Upper lobe of left lung (tissue), 6 donors: ENCODE results near the gene TWNK. TPM values are rescaled to one million over a fixed set of nuclear protein-coding genes. Genes with fewer than 3 reads are reported as not detected.
A peak's percentile ranks its signal among the peaks of the same experiment; 100 is the strongest.

Experiments used
- ATAC-seq, 2 donors: fragments of 200-7000 bp; cut with Tn5 transposase; one replicate each; pipeline ENCODE4 v1.9.1; 2022; ENCODE audit warnings: mild to moderate bottlenecking in 2 of 2, moderate library complexity in 2 of 2; ENCODE audit not compliant: low FRiP score in 2 of 2
- DNase-seq, 2 donors: peaks; one replicate each; pipeline ENCODE4 v3.0.0-alpha.2; 2019 to 2020
- H3K27ac ChIP-seq, 4 donors: fragments of 200-600 bp; sonication (generic); one replicate each; pipeline ENCODE4 v1.5.1; 2016 to 2019
- H3K27me3 ChIP-seq, 4 donors: fragments of 200-600 bp; sonication (generic); one replicate each; pipeline ENCODE4 v1.5.1; 2017 to 2019
- H3K36me3 ChIP-seq, 4 donors: fragments of 200-600 bp; sonication (generic); one replicate each; pipeline ENCODE4 v1.5.1; 2016 to 2019
- H3K4me1 ChIP-seq, 4 donors: fragments of 200-600 bp; sonication (generic); one replicate each; pipeline ENCODE4 v1.5.1; 2018 to 2019
- H3K4me3 ChIP-seq, 4 donors: fragments of 200-600 bp; sonication (generic); one replicate each; pipeline ENCODE4 v1.5.1; 2017 to 2019; ENCODE audit warnings: mild to moderate bottlenecking in 2 of 4, moderate library complexity in 1 of 4
- H3K9me3 ChIP-seq, 4 donors: fragments of 200-600 bp; sonication (generic); one replicate each; pipeline ENCODE4 v1.5.1; 2018 to 2019
- CTCF ChIP-seq, 6 experiments: fragments of 450-650 bp in 4 of 6; fragments of 200-600 bp in 2 of 6; sonication (generic) in 2 of 6; IDR thresholded peaks; one replicate each; pipeline ENCODE4 v1.5.1; 2016 to 2019; ENCODE audit warnings: antibody characterized with exemption in 6 of 6
- EP300 ChIP-seq, 4 donors: sonication (generic); formaldehyde crosslinking; IDR thresholded peaks; one replicate each; pipeline ENCODE4 v1.5.1; 2017; ENCODE audit warnings: antibody characterized with exemption in 4 of 4, control low read depth in 2 of 4
- POLR2A ChIP-seq, 4 donors: fragments of 450-650 bp; IDR thresholded peaks; one replicate each; pipeline ENCODE4 v1.5.1; 2016 to 2017; ENCODE audit warnings: antibody characterized with exemption in 4 of 4, mild to moderate bottlenecking in 2 of 4
- POLR2AphosphoS5 ChIP-seq, 2 donors: sonication (generic); formaldehyde crosslinking; IDR thresholded peaks; one replicate each; pipeline ENCODE4 v1.5.1; 2017; ENCODE audit warnings: antibody characterized with exemption in 2 of 2
- WGBS, 2 donors: methylation state at CpG; one replicate each; pipeline ENCODE4 v1.1.5; 2017 to 2018; 5-methylcytosine and 5-hydroxymethylcytosine counted together
- total RNA-seq, 6 donors: library from RNA; depleted of rRNA in 4 of 6; stranded (reverse); fragments of >200 nt in 4 of 6; gene quantifications; one replicate each; pipeline versions ENCODE4 v1.1.0 to v1.2.1, GENCODE V29; 2016 to 2021
- donor health status: DM: no; HTN: no; CAD: no; lungs with moderate emphysema.
- donor health status: DM: no; HTN: yes; CAD: no; lungs with severe emphysema.

The TWNK gene
- total RNA-seq, 6 donors from 2014 or later: 2.6 to 9.1 (median 5.8) TPM

GRCh38 chr10:101021692-101022251 lies 34.4 kb downstream of the TWNK start:
- H3K9me3 ChIP-seq: no peaks in the 10 kb centered on the region
- no peak overlapping the region for H3K27ac ChIP-seq
- 78 to 86% methylated on average over 11 of the region's 11 CpGs for WGBS, 2 donors
- peak in 1 of 2 donors; percentile 41 for ATAC-seq
- H3K4me1 ChIP-seq: peaks cover 6 to 9% (median 8%) of the 10 kb centered on the region in 4 donors
- DNase-seq: no peak
- H3K36me3 ChIP-seq: no peaks in the 10 kb centered on the region
- TF ChIP-seq POLR2A (IDR thresholded peaks at IDR 0.05) (no peak), EP300 (IDR thresholded peaks at IDR 0.05) (no peak), CTCF (IDR thresholded peaks at IDR 0.05) (no peak), POLR2AphosphoS5 (IDR thresholded peaks at IDR 0.05) (no peak)
- peaks cover 0 to 5% (median 2%) of the 10 kb centered on the region in 4 donors for H3K27me3 ChIP-seq
- no peak overlapping the region for H3K4me3 ChIP-seq

- WGBS, 2 donors: 94 to 96% methylated on average over 13 to 15 of the region's 15 CpGs
- TF ChIP-seq POLR2AphosphoS5 (IDR thresholded peaks at IDR 0.05): no peak
- TF ChIP-seq CTCF (IDR thresholded peaks at IDR 0.05): no peak
- no peak for TF ChIP-seq EP300 (IDR thresholded peaks at IDR 0.05)
- TF ChIP-seq POLR2A (IDR thresholded peaks at IDR 0.05): no peak
- no peaks in the 10 kb centered on the region for H3K9me3 ChIP-seq
- DNase-seq: peak in 1 of 2 donors; percentile 65
- H3K36me3 ChIP-seq: no peaks in the 10 kb centered on the region
- H3K4me3 ChIP-seq: no peak overlapping the region
- peaks cover 0 to 5% (median 0%) of the 10 kb centered on the region in 4 donors for H3K27me3 ChIP-seq
- no peak for ATAC-seq
- H3K27ac ChIP-seq: no peak overlapping the region
- H3K4me1 ChIP-seq: peaks cover 6 to 9% (median 8%) of the 10 kb centered on the region in 4 donors
These were observed 35.8 kb downstream of the TWNK start for GRCh38 chr10:101022967-101023705.

DNA sequence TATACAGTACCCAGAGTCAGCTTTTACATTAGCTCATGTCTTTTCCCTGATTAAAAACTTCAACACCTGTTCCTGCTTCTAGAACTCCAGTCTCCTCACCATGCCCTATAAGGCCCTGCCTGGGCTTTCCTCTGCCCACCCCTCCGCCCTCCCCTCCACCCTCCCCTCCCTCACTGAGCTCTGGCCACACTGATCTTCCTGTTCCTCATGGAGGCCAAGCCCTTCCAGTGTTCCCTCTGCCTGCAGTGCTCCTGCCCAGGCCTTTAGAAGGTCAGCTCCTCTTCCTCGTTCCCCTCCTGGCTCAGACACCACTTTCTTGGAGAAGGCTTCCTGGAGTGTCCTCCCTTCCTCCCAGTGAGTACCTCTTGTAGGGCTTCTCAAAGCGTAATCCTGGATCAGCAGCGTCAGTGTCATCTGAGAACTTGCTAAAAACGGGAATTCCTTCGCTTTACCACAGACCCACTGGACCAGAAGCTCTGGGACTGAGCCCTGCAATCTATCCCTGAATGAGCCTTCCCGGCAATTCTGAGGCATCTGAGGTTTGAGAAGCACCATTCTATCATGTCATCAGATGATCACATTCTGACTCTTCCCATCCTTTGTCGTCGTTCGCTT lies 39.9 kb downstream of the TWNK start:
- Histone ChIP-seq H3K4me1 (peaks cover 6 to 12% (median 8%) of the 10 kb centered on the region in 4 donors), H3K4me3 (no peak overlapping the region), H3K9me3 (no peaks in the 10 kb centered on the region), H3K36me3 (no peaks in the 10 kb centered on the region), H3K27ac (no peak overlapping the region), H3K27me3 (no peaks in the 10 kb centered on the region)
- 72 to 76% methylated on average over 9 to 10 of the region's 10 CpGs for WGBS, 2 donors
- ATAC-seq: no peak
- DNase-seq: no peak
- TF ChIP-seq EP300 (IDR thresholded peaks at IDR 0.05): no peak
- no peak for TF ChIP-seq POLR2A (IDR thresholded peaks at IDR 0.05)
- no peak for TF ChIP-seq CTCF (IDR thresholded peaks at IDR 0.05)
- no peak for TF ChIP-seq POLR2AphosphoS5 (IDR thresholded peaks at IDR 0.05)

GRCh38 chr10:101028446-101029337 lies 41.3 kb downstream of the TWNK start:
- Histone ChIP-seq H3K9me3 (no peaks in the 10 kb centered on the region), H3K27ac (no peak overlapping the region), H3K36me3 (no peaks in the 10 kb centered on the region), H3K4me1 (peaks cover 14 to 24% (median 20%) of the 10 kb centered on the region in 4 donors), H3K27me3 (no peaks in the 10 kb centered on the region), H3K4me3 (no peak overlapping the region)
- 62 to 69% methylated on average over 7 of the region's 7 CpGs for WGBS, 2 donors
- ATAC-seq (no peak), DNase-seq (no peak)
- TF ChIP-seq POLR2A (IDR thresholded peaks at IDR 0.05) (no peak), POLR2AphosphoS5 (IDR thresholded peaks at IDR 0.05) (no peak), EP300 (IDR thresholded peaks at IDR 0.05) (no peak), CTCF (IDR thresholded peaks at IDR 0.05) (no peak)
